Neural progenitor cell (in vitro differentiated cells): ENCODE data around the gene ADAMTS20.

Source experiments
- CTCF ChIP-seq: fragments of 200-600 bp; sonication (generic); IDR thresholded peaks from 2 replicates; pipeline ENCODE4 v1.5.1; 2017; ENCODE audit warnings: antibody characterized with exemption, mild to moderate bottlenecking
- EZH2 ChIP-seq: fragments of 200-600 bp; sonication (generic); IDR thresholded peaks from 2 replicates; pipeline ENCODE4 v1.6.1; 2017; ENCODE audit warnings: antibody characterized with exemption, mild to moderate bottlenecking, moderate library complexity
- EZH2phosphoT487 ChIP-seq: fragments of 200-600 bp; sonication (generic); IDR thresholded peaks from 2 replicates; pipeline ENCODE4 v1.6.1; 2017; ENCODE audit warnings: antibody characterized with exemption

- TF ChIP-seq CTCF = no peak
- TF ChIP-seq EZH2 = no peak
- TF ChIP-seq EZH2phosphoT487 = no peak
Observed at GRCh38 chr12:43462080-43462479, 89.9 kb downstream of the ADAMTS20 start.
